ENCODE data around the gene HS6ST3.

- TF ChIP-seq CTCF (CRISPR knock-in tag; IDR thresholded peaks at IDR 0.05) (no peak), ZBTB40 (IDR thresholded peaks at IDR 0.05) (no peak), ZBTB40 (CRISPR knock-in tag; IDR thresholded peaks at IDR 0.05) (no peak), EZH2 (conservative IDR thresholded peaks at IDR 0.05; ENCODE audit: low read depth, low read length) (no peak)
Observed at GRCh38 chr13:96285729-96286128, 195.8 kb downstream of the HS6ST3 start.
